Esophagus muscularis mucosa (tissue), 4 donors: Measurements from ENCODE around the gene DISC1. TPM values are rescaled to one million over a fixed set of nuclear protein-coding genes. Genes with fewer than 3 reads are reported as not detected.

ENCODE experiments used
- DNase-seq: peaks from one replicate; pipeline ENCODE4 v3.0.0-alpha.2; 2017; ENCODE audit errors: extremely low spot score
- H3K27ac ChIP-seq, 4 donors: fragments of 200-600 bp; sonication (generic); replicated peaks in 1 of 4; 1 replicate in 3 of 4; 2 replicates in 1 of 4; pipeline ENCODE4 v1.5.1; 2016 to 2019; ENCODE audit warnings: mild to moderate bottlenecking in 1 of 4
- H3K27me3 ChIP-seq, 4 donors: fragments of 200-600 bp; sonication (generic); one replicate each; pipeline versions ENCODE4 v1.5.1 to v1.6.0; 2016 to 2019
- H3K36me3 ChIP-seq, 4 donors: fragments of 200-600 bp; sonication (generic); one replicate each; pipeline ENCODE4 v1.5.1; 2016 to 2019
- H3K4me1 ChIP-seq, 4 donors: fragments of 200-600 bp; sonication (generic); one replicate each; pipeline ENCODE4 v1.5.1; 2016 to 2019
- H3K4me3 ChIP-seq, 4 donors: fragments of 200-600 bp; sonication (generic); 1 replicate in 2 of 4; 2 replicates in 2 of 4; pipeline ENCODE4 v1.5.1; 2016 to 2019; ENCODE audit warnings: mild to moderate bottlenecking in 4 of 4, moderate library complexity in 1 of 4
- H3K9me3 ChIP-seq, 4 donors: fragments of 200-600 bp; sonication (generic); 1 replicate in 3 of 4; 2 replicates in 1 of 4; pipeline ENCODE4 v1.5.1; 2016 to 2019
- CTCF ChIP-seq, 3 experiments: fragments of 200-600 bp in 2 of 3; fragments of 450-650 bp in 1 of 3; sonication (generic) in 2 of 3; IDR thresholded peaks; one replicate each; pipeline ENCODE4 v1.5.1; 2017 to 2019; ENCODE audit warnings: antibody characterized with exemption in 3 of 3, mild to moderate bottlenecking in 2 of 3, moderate library complexity in 1 of 3
- EP300 ChIP-seq: sonication (generic); formaldehyde crosslinking; IDR thresholded peaks from one replicate; pipeline ENCODE4 v1.6.1; 2017; ENCODE audit warnings: antibody characterized with exemption
- POLR2A ChIP-seq: fragments of 450-650 bp; IDR thresholded peaks from one replicate; pipeline ENCODE4 v1.6.1; 2017; ENCODE audit warnings: antibody characterized with exemption, moderate library complexity, mild to moderate bottlenecking, low read depth
- POLR2AphosphoS5 ChIP-seq, 2 donors: sonication (generic); formaldehyde crosslinking; IDR thresholded peaks; one replicate each; pipeline ENCODE4 v1.6.1; 2017; ENCODE audit warnings: antibody characterized with exemption in 2 of 2
- WGBS: methylation state at CpG from one replicate; pipeline ENCODE4 v1.1.5; 2018; 5-methylcytosine and 5-hydroxymethylcytosine counted together
- intact Hi-C: fragments of 100-400 bp; cut with DNase I; formaldehyde crosslinking; loops from one replicate; pipeline ENCODE4 v1.15.1; 2023
- total RNA-seq, 4 donors: library from RNA; depleted of rRNA; stranded (reverse); fragments of >200 nt; gene quantifications; one replicate each; pipeline versions ENCODE4 v1.1.0 to v1.2.1, GENCODE V29; 2016

The DISC1 gene
- total RNA-seq, 4 donors from 2014 or later, result 5.3 to 6.6 (median 6.2) TPM

DNA sequence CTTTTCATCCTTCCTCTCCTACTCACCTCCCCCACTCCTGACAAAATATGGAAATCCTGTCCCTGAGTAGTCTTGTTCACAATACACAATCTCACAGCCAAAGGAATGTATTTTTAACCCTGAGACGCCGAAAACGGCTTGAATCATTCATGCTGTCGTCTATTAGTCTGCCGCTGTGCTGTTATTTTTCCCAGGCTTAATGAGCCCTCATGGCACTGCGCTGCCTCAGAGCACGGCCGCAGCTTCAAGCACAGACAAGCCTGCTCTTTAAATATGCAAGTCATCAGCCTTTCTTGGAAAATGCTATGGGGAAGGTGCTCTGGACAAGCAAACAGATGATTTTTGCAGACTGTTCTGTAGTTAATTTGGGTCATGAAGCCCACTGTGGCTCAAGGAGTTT, 302.7 kb downstream of the DISC1 start:
- Histone ChIP-seq H3K27me3 (no peaks in the 10 kb centered on the region), H3K27ac (peak overlapping the region in 2 of 4 donors; percentile 19), H3K36me3 (no peaks in the 10 kb centered on the region), H3K4me1 (peaks cover 10 to 37% (median 20%) of the 10 kb centered on the region in 4 donors), H3K9me3 (peaks cover 0 to 11% (median 3%) of the 10 kb centered on the region in 4 donors), H3K4me3 (peak overlapping the region in 1 of 4 donors; percentile 2)
- 43% methylated on average over 8 of the region's 8 CpGs for WGBS
- no peak for TF ChIP-seq EP300
- no peak for TF ChIP-seq CTCF (IDR thresholded peaks at IDR 0.05)
- no peak for TF ChIP-seq POLR2AphosphoS5 (IDR thresholded peaks at IDR 0.05)
- no peak for TF ChIP-seq POLR2A
- no peak for DNase-seq
- intact Hi-C loops, result no loop called here

- WGBS, result 85% methylated on average over 7 of the region's 7 CpGs
- Histone ChIP-seq H3K27me3 (no peaks in the 10 kb centered on the region), H3K36me3 (no peaks in the 10 kb centered on the region), H3K4me3 (no peak overlapping the region), H3K27ac (no peak overlapping the region), H3K9me3 (peaks cover 0 to 11% (median 3%) of the 10 kb centered on the region in 4 donors), H3K4me1 (peaks cover 12 to 48% (median 23%) of the 10 kb centered on the region in 4 donors)
- intact Hi-C loops, result no loop called here
- no peak for DNase-seq
- TF ChIP-seq CTCF (IDR thresholded peaks at IDR 0.05) (no peak), POLR2AphosphoS5 (IDR thresholded peaks at IDR 0.05) (no peak), EP300 (no peak), POLR2A (no peak)
These were observed 303.8 kb downstream of the DISC1 start for GRCh38 chr1:231930257-231930947.

- Histone ChIP-seq H3K4me3 (no peak overlapping the region), H3K36me3 (no peaks in the 10 kb centered on the region), H3K9me3 (peaks cover 0 to 11% (median 3%) of the 10 kb centered on the region in 4 donors), H3K4me1 (peaks cover 16 to 55% (median 26%) of the 10 kb centered on the region in 4 donors), H3K27me3 (no peaks in the 10 kb centered on the region), H3K27ac (no peak overlapping the region)
- DNase-seq, result peak; percentile 87
- TF ChIP-seq POLR2AphosphoS5 (IDR thresholded peaks at IDR 0.05) (no peak), POLR2A (no peak), EP300 (no peak), CTCF (IDR thresholded peaks at IDR 0.05) (no peak)
- intact Hi-C loops, result no loop called here
- 88% methylated on average over 4 of the region's 4 CpGs for whole genome bisulfite sequencing
These were observed 304.6 kb downstream of the DISC1 start for GRCh38 chr1:231931146-231931545.

DNA sequence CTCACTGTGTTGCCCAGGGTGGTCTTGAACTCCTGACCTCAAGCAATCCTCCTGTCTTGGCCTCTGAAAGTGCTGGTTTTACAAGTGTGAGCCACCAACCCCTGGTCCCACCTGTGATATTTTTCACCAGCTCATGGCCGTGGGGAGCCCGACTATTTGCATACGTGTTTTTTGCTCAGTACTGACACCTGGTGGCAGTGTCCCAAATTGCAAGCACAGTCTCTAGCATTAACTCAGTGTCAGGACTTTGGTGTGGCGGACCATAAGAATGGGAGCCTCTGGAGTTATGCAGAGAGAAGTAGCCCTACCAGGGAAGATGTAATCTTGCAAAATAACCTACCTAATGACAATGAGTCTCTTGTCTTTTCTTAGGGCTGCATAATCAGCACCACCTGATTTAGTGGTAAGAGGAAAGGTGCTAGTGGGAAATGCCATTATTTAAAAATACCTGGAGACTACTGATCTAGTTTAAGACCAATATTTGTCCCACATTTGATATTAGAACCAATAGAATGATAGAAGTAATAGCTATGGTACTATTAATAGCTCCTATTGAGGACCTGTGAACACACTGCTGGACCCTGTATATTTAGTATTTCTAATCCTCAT, 305.4 kb downstream of the DISC1 start:
- H3K9me3 ChIP-seq, result peaks cover 0 to 11% (median 3%) of the 10 kb centered on the region in 4 donors
- no peak for TF ChIP-seq POLR2AphosphoS5 (IDR thresholded peaks at IDR 0.05)
- no peak for TF ChIP-seq POLR2A
- TF ChIP-seq EP300, result no peak
- peak in 1 of 3 experiments; percentile 38 for TF ChIP-seq CTCF (IDR thresholded peaks at IDR 0.05)
- H3K4me1 ChIP-seq, result peaks cover 18 to 60% (median 25%) of the 10 kb centered on the region in 4 donors
- H3K36me3 ChIP-seq, result no peaks in the 10 kb centered on the region
- 60% methylated on average over 4 of the region's 4 CpGs for WGBS
- intact Hi-C loops, result no loop called here
- peak; percentile 5 for DNase-seq
- no peaks in the 10 kb centered on the region for H3K27me3 ChIP-seq
- H3K27ac ChIP-seq, result no peak overlapping the region
- H3K4me3 ChIP-seq, result no peak overlapping the region
